Measurements from ENCODE around the gene NSUN2. TPM values are rescaled to one million over a fixed set of nuclear protein-coding genes. Genes with fewer than 3 reads are reported as not detected.
"Not testable (repeated sequence)": the region's sequence is repeated elsewhere in the genome, so short reads cannot be mapped to it uniquely, and the experiment has no call there.

Gene NSUN2
- total RNA-seq, 2 donors from 2014 or later: 42.2 to 52.6 TPM

DNA sequence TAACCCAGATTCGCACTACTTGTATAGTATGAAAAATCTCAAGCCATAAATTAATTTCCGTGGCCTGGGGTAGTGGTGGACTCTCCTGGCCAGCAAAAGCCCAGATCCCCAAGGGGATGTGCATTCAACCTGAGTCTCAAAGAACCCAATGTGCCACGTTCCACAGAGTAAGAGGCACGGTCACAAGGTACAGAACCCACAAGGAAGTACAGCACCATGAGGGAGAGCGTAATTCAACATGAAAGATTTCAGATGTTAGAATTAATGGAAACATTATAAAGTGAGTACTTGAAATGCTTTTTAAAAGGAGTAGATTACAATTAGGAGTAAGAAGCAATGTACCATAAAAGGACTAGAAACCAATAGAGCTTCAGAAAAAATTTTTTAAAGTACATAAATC is 23.8 kb upstream of the NSUN2 start:
- ATAC-seq (ENCODE audit: insufficient number of reproducible peaks, low FRiP score, low read depth) (no peak), DNase-seq (ENCODE audit: low spot score) (no peak)
- TF ChIP-seq, protein P1, sequence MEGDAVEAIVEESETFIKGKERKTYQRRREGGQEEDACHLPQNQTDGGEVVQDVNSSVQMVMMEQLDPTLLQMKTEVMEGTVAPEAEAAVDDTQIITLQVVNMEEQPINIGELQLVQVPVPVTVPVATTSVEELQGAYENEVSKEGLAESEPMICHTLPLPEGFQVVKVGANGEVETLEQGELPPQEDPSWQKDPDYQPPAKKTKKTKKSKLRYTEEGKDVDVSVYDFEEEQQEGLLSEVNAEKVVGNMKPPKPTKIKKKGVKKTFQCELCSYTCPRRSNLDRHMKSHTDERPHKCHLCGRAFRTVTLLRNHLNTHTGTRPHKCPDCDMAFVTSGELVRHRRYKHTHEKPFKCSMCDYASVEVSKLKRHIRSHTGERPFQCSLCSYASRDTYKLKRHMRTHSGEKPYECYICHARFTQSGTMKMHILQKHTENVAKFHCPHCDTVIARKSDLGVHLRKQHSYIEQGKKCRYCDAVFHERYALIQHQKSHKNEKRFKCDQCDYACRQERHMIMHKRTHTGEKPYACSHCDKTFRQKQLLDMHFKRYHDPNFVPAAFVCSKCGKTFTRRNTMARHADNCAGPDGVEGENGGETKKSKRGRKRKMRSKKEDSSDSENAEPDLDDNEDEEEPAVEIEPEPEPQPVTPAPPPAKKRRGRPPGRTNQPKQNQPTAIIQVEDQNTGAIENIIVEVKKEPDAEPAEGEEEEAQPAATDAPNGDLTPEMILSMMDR (IDR thresholded peaks at IDR 0.05): no peak
- H3K27ac ChIP-seq: no peak overlapping the region
- no peaks in the 10 kb centered on the region for H3K27me3 ChIP-seq (replicated peaks; ENCODE audit: insufficient read depth)
- no peaks in the 10 kb centered on the region for H3K9me3 ChIP-seq
- peaks cover 15% of the 10 kb centered on the region for H3K36me3 ChIP-seq
- H3K4me3 ChIP-seq: no peak overlapping the region
- no peaks in the 10 kb centered on the region for H3K4me1 ChIP-seq (ENCODE audit: control insufficient read depth in 1 of 2, low read depth in 2 of 2)

DNA sequence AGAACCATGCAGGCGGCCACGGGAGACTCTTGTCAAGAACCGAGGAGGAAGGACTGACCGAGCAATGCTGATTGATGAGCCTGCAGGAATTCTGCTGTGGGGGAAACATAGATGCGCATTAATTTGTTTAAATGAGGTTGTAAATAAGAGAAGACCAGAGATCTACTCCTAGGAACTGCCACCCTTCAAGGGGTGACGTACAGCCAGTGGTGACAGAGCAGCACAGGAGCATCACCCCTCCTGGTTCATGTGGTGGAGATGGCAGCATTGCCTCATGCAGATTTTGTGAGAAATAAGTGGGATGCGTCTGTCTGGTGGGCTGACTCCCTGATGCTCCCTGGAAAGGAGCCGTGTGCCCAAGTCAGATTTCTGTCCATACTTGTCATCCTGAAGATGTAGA is 22.6 kb upstream of the NSUN2 start:
- no peaks in the 10 kb centered on the region for H3K4me1 ChIP-seq (ENCODE audit: control insufficient read depth in 1 of 2, low read depth in 2 of 2)
- peaks cover 15% of the 10 kb centered on the region for H3K36me3 ChIP-seq
- TF ChIP-seq, protein P1 (IDR thresholded peaks at IDR 0.05): no peak
- ATAC-seq (ENCODE audit: insufficient number of reproducible peaks, low FRiP score, low read depth) (no peak), DNase-seq (ENCODE audit: low spot score) (no peak)
- no peaks in the 10 kb centered on the region for H3K27me3 ChIP-seq (replicated peaks; ENCODE audit: insufficient read depth)
- no peak overlapping the region for H3K27ac ChIP-seq
- no peak overlapping the region for H3K4me3 ChIP-seq
- no peaks in the 10 kb centered on the region for H3K9me3 ChIP-seq

DNA sequence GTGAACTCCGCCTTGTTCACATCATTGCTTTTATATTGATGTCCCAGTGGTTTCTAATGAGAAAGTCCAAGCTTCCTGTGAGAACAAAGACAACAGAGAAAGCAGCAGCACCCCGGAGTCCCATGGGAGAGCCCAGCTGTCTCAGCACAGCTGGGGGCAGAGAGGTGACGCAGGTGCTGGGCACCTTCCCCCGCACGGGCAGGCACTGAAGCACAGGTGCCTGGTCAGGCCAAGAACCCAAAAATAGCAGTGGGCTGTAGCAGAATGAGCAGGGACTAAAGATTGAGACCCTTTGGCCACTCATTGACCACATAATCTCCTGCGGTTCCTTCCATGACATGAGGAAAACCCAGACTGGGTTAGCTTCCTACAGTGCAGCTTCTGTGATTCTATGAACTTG is 19.2 kb upstream of the NSUN2 start:
- Histone ChIP-seq H3K27ac (no peak overlapping the region), H3K9me3 (no peaks in the 10 kb centered on the region), H3K27me3 (replicated peaks; ENCODE audit: insufficient read depth) (no peaks in the 10 kb centered on the region), H3K36me3 (peaks cover 7% of the 10 kb centered on the region), H3K4me3 (no peak overlapping the region), H3K4me1 (ENCODE audit: control insufficient read depth in 1 of 2, low read depth in 2 of 2) (no peaks in the 10 kb centered on the region)
- TF ChIP-seq, protein P1 (IDR thresholded peaks at IDR 0.05): no peak
- ATAC-seq (ENCODE audit: insufficient number of reproducible peaks, low FRiP score, low read depth) (no peak), DNase-seq (ENCODE audit: low spot score) (no peak)

DNA sequence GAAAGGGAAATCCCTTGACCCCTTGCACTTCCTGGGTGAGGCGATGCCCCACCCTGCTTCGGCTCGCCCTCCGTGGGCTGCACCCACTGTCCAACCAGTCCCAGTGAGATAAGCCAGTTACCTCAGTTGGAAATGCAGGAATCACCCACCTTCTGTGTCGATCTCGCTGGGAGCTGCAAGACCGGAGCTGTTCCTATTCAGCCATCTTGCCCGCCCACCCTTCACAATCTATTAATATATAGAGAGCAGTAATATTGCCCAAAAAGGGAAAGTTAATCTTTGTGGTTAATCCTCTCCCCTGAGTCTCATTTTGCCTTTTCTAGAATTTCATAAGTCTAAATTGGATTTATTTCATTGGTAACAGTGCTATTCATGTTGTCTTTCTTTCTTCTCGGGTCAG is 16.8 kb upstream of the NSUN2 start:
- DNase-seq (ENCODE audit: low spot score) (no peak), ATAC-seq (ENCODE audit: insufficient number of reproducible peaks, low FRiP score, low read depth) (no peak)
- Histone ChIP-seq H3K27ac (no peak overlapping the region), H3K36me3 (no peaks in the 10 kb centered on the region), H3K9me3 (no peaks in the 10 kb centered on the region), H3K4me3 (no peak overlapping the region), H3K4me1 (ENCODE audit: control insufficient read depth in 1 of 2, low read depth in 2 of 2) (no peaks in the 10 kb centered on the region), H3K27me3 (replicated peaks; ENCODE audit: insufficient read depth) (no peaks in the 10 kb centered on the region)
- TF ChIP-seq, protein P1 (IDR thresholded peaks at IDR 0.05): no peak

DNA sequence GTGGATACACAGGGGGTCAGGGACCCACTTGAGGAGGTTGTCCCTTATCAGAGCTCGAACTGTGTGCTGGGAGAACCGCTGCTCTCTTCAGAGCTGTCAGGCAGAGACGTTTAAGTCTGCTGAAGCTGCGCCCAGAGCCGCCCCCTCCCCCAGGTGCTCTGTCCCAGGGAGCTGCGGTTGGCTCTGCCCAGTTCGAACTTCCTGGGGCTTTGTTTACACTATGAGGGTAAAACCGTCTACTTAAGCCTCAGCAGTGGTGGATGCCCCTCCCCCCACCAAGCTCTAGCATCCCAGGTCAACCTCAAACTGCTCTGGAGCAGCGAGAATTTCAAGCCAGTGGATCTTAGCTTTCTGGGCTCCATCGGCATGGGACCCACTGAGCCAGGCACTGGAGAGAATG is 16.3 kb upstream of the NSUN2 start:
- Histone ChIP-seq H3K27me3 (replicated peaks; ENCODE audit: insufficient read depth) (no peaks in the 10 kb centered on the region), H3K36me3 (no peaks in the 10 kb centered on the region), H3K9me3 (no peaks in the 10 kb centered on the region), H3K27ac (no peak overlapping the region), H3K4me1 (ENCODE audit: control insufficient read depth in 1 of 2, low read depth in 2 of 2) (no peaks in the 10 kb centered on the region), H3K4me3 (no peak overlapping the region)
- no peak for ATAC-seq (ENCODE audit: insufficient number of reproducible peaks, low FRiP score, low read depth)
- TF ChIP-seq, protein P1 (IDR thresholded peaks at IDR 0.05): no peak
- DNase-seq (ENCODE audit: low spot score): no peak

DNA sequence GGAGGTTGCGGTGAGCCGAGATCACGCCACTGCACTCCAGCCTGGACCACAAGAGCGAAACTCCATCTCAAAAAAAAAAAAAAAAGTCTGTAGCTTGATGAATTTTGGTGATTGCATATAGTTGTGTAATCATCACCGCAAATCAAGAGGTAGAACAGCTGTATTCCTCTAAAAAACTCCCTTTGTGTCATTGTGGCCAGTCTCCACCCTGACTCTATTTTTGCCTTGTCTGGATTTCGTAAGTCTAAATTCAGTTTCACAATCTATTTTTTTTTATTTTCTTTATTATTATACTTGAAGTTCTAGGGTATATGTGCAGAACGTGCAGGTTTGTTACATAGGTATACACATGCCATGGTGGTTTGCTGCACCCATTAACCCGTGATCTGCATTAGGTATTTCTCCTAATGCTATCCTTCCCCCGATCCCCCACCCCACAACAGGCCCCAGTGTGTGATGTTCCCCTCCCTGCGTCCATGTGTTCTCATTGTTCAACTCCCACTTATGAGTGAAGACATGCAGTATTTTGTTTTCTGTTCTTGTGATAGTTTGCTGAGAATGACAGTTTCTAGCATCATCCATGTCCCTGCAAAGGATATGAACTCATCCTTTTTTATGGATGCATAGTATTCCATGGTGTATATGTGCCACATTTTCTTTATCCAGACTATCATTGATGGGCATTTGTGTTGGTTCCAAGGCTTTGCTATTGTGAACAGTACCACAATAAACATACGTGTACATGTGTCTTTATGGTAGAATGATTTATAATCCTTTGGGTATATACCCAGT is 12.9 kb upstream of the NSUN2 start:
- not testable (repeated sequence) for H3K4me3 ChIP-seq; ATAC-seq (ENCODE audit: insufficient number of reproducible peaks, low FRiP score, low read depth); H3K27me3 ChIP-seq (replicated peaks; ENCODE audit: insufficient read depth); H3K36me3 ChIP-seq; H3K4me1 ChIP-seq (ENCODE audit: control insufficient read depth in 1 of 2, low read depth in 2 of 2); DNase-seq (ENCODE audit: low spot score); H3K9me3 ChIP-seq; H3K27ac ChIP-seq

Measured in thoracic aorta (tissue), 2 donors.